Left ventricle myocardium inferior (tissue), 1 donor: Measurements from ENCODE around the gene PCYT1A. TPM values are rescaled to one million over a fixed set of nuclear protein-coding genes. Genes with fewer than 3 reads are reported as not detected.

ENCODE experiments used
- DNase-seq: peaks from one replicate; pipeline ENCODE4 v3.0.0-alpha.2; 2020
- H3K27ac ChIP-seq: fragments of 200-600 bp; replicated peaks from 2 replicates; pipeline ENCODE4 v1.8.0; 2021
- H3K27me3 ChIP-seq: fragments of 200-600 bp; 2 replicates; pipeline ENCODE4 v1.8.0; 2021; ENCODE audit warnings: low read depth
- H3K36me3 ChIP-seq: fragments of 200-600 bp; 2 replicates; pipeline ENCODE4 v1.8.0; 2021
- H3K4me1 ChIP-seq: fragments of 200-600 bp; 2 replicates; pipeline ENCODE4 v1.8.0; 2021
- H3K4me3 ChIP-seq: fragments of 200-600 bp; 2 replicates; pipeline ENCODE4 v1.8.0; 2021; ENCODE audit warnings: mild to moderate bottlenecking, moderate library complexity
- H3K9me3 ChIP-seq: fragments of 200-600 bp; replicated peaks from 2 replicates; pipeline ENCODE4 v1.8.0; 2021
- intact Hi-C: fragments of 100-400 bp; cut with micrococcal nuclease; formaldehyde crosslinking; loops from one replicate; pipeline ENCODE4 v1.11.0; 2022
- total RNA-seq: library from RNA; stranded (reverse); fragmentation: NEBNext Ultra II Directional; extraction: Animal tissue kit (Norgen Biotek cat#: 25700); gene quantifications from one replicate; pipeline ENCODE4 v1.2.1, GENCODE V29; 2021
- TF ChIP-seq, protein P1 (sequence below): fragments of 200-600 bp; IDR thresholded peaks from 2 replicates; pipeline ENCODE4 v1.8.0; 2021; ENCODE audit warnings: antibody characterized with exemption, mild to moderate bottlenecking, borderline replicate concordance
- donor health status: DM: no; HTN: yes; CAD: no; lungs with severe emphysema.

Gene PCYT1A
- total RNA-seq, 1 donor from 2014 or later, result 93.6 TPM

DNA sequence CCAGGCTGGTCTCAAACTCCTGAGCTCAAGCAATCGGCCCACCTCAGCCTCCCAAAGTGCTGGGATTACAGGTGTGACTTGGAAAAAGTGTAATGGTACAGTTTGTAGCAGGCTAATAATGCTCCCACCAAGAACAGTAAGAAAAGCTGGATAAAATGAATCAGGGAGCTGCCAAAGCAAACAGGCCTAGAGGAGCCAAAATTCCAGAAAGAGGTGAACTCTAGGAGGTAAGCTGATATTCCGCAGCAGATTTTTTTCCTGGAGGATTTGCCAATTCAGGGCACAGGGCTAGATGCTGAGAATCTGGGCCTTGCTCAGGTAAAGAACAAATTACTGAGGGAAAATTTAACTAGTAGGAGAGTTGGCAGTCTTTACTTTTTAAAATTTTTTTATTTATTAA, 11.0 kb upstream of the PCYT1A start:
- Histone ChIP-seq H3K4me1 (no peaks in the 10 kb centered on the region), H3K36me3 (peaks cover 11% of the 10 kb centered on the region), H3K4me3 (no peak overlapping the region), H3K27ac (no peak overlapping the region), H3K9me3 (no peaks in the 10 kb centered on the region), H3K27me3 (no peaks in the 10 kb centered on the region)
- TF ChIP-seq, protein P1, sequence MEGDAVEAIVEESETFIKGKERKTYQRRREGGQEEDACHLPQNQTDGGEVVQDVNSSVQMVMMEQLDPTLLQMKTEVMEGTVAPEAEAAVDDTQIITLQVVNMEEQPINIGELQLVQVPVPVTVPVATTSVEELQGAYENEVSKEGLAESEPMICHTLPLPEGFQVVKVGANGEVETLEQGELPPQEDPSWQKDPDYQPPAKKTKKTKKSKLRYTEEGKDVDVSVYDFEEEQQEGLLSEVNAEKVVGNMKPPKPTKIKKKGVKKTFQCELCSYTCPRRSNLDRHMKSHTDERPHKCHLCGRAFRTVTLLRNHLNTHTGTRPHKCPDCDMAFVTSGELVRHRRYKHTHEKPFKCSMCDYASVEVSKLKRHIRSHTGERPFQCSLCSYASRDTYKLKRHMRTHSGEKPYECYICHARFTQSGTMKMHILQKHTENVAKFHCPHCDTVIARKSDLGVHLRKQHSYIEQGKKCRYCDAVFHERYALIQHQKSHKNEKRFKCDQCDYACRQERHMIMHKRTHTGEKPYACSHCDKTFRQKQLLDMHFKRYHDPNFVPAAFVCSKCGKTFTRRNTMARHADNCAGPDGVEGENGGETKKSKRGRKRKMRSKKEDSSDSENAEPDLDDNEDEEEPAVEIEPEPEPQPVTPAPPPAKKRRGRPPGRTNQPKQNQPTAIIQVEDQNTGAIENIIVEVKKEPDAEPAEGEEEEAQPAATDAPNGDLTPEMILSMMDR, result no peak
- no peak for DNase-seq
- intact Hi-C loops, result no loop called here

DNA sequence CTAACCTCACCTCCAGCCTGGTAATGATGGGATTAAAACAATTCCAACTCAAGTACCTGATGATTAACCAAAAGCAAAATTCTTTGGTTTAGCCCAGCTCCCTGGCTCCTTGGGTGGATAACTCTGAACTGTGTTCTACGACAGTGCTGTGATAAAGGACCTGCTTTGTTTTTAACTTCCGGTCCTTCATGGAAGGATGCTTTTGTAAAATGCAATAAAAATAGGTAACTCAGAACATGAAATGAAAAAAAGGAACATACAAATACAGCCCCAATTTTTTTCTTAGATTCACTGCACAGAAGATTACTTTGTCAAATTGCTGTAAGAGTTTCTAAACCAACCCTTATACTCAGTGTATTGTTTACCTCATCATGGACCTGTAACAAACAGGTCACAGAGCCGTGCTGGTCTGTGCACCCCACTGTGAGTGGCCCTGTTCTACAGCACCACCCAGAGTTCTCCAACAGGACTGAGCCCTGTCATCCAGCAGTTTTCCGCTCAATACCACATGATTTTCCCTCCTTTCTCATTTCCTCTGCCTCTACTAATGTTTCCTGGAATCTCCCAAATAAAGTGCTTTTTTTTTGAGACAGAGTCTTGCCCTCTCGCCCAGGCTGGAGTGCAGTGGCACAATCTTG, 4.9 kb upstream of the PCYT1A start:
- H3K4me1 ChIP-seq, result peaks cover 10% of the 10 kb centered on the region

DNA sequence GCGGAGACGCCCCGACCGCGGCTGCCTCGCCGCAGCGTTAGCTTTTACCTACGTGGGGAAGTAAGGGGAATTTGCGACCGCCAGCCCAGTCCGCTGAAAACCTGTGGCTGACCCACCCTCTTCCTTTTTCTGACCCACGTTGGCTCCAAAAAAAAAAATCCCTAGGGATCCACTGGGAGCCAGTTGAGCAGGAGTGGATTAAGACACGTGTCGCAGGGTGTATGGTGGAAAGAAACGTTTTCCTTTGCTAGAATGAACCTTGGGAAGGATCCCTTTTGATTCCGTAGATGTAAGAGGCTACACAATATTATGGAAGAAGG, 575 bp upstream of the PCYT1A start:
- Histone ChIP-seq H3K36me3 (no peaks in the 10 kb centered on the region), H3K27ac (peak overlapping the region; percentile 96), H3K4me1 (peaks cover 52% of the 10 kb centered on the region), H3K4me3 (peak overlapping the region; percentile 78), H3K9me3 (no peaks in the 10 kb centered on the region), H3K27me3 (no peaks in the 10 kb centered on the region)
- TF ChIP-seq, protein P1, result no peak
- DNase-seq, result no peak
- intact Hi-C loops, result no loop called here

More for the DNA sequence above, 4.9 kb upstream of the PCYT1A start:
- H3K9me3 ChIP-seq, result no peaks in the 10 kb centered on the region
- H3K4me3 ChIP-seq, result no peak overlapping the region
- H3K36me3 ChIP-seq, result no peaks in the 10 kb centered on the region
- H3K27me3 ChIP-seq, result no peaks in the 10 kb centered on the region
- no peak for DNase-seq
- TF ChIP-seq, protein P1, result peak; percentile 37
- intact Hi-C loops, result no loop called here
- H3K27ac ChIP-seq, result no peak overlapping the region

DNA sequence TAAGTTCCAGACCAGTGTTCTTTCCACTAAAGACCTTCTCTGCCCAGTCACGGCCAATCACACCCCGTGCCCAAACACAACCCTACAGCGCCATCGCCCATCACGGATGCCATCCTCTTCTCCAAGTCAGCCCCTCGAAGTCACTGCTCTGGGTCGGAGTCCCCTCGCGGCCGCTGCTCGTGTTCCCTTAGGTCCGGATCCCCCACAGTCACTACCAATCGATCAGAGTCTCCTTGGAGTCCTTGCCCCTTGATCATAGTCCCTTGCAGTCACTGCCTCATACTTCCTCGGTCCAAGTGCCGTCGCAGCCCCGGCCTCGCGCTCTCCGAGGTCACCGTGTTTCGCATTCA, 461 bp downstream of the PCYT1A start:
- peak overlapping the region; percentile 96 for H3K27ac ChIP-seq
- H3K36me3 ChIP-seq, result no peaks in the 10 kb centered on the region
- intact Hi-C loops, result no loop called here
- H3K9me3 ChIP-seq, result no peaks in the 10 kb centered on the region
- TF ChIP-seq, protein P1, result no peak
- DNase-seq, result peak; percentile 40
- H3K4me3 ChIP-seq, result peak overlapping the region; percentile 78
- peaks cover 62% of the 10 kb centered on the region for H3K4me1 ChIP-seq
- no peaks in the 10 kb centered on the region for H3K27me3 ChIP-seq

DNA sequence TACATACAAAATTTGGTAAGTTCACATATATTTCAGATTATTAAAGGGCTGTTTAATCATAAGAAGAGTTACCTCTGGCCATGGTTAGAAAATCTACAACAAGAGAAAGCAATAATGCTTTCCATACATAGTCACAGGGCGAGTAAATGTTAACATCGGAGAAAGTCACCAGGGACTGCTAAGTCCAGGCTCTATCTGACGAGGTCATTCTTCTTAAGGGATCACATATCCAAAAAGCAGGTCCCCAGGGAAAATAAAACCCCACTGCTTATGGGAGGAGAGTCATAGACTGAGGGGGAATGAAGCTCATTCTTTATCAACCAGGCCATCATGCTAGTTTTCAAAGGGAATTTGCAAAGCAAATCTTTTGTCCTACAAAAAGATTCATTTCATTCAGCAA, 3.1 kb downstream of the PCYT1A start:
- TF ChIP-seq, protein P1, result no peak
- H3K27me3 ChIP-seq, result no peaks in the 10 kb centered on the region
- H3K9me3 ChIP-seq, result no peaks in the 10 kb centered on the region
- H3K27ac ChIP-seq, result peak overlapping the region; percentile 96
- peaks cover 89% of the 10 kb centered on the region for H3K4me1 ChIP-seq
- intact Hi-C loops, result no loop called here
- no peaks in the 10 kb centered on the region for H3K36me3 ChIP-seq
- no peak for DNase-seq
- peak overlapping the region; percentile 78 for H3K4me3 ChIP-seq
